Measurements from ENCODE around the gene ZKSCAN3.
A peak's percentile ranks its signal among the peaks of the same experiment; 100 is the strongest.
"Not testable (repeated sequence)": the region's sequence is repeated elsewhere in the genome, so short reads cannot be mapped to it uniquely, and the experiment has no call there.

ZKSCAN3 gene

DNA sequence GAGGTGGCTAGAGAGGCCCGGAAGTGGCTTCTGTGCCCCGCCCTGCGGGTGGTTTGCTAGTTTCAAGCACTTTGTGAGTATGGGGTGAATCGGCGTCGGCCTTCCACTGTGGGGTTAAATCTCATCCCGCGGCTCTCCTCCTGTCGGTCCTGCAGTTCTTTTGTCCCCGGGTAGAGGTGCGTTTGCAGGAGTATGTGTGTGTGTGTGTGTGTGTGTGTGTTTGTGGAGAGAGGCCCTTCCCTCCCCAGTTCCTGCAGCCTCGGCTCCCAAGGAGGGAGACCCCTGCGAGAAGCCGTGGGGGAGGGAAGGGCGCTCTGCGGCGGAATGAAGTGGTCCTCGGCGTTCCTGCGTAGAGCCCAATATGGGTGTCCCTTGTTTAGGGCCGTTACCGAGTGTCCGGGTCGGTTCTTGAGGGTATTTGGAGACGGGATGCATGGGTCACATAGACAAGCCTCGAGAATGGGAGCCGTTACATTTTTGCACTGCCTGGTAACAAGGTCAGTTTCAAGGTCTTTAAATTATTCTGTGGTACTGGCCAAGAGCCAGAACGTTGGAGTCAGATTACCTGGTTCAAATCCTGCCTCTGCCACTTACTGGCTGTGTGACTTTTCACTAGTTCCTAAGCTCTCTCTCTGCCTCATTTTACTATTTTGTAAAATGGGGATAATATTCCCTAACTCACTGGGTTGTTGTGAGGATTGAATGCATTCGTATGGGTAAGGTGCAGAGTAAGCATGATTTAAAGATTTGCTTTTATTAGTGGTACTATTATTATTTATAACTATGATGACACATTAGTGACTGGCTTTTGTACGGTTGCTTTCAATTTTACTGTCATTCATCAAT, at the start of gene ZKSCAN3:
TSS of gene ZKSCAN3 (plus strand) at position 56 of the 846 bp plus-strand sequence. CDS start 9,640 bp downstream, outside the sequence.
- peak within 1 kb of the TSS; percentile 99 for H3K9ac ChIP-seq (ENCODE audit: low read depth, low read length)
- H3K4me1 ChIP-seq (ENCODE audit: insufficient read depth, low read length): no peaks in the 10 kb centered on the region; the same call in 1 of the 2 replicates
- no peaks in the 10 kb centered on the region; the same call in 1 of the 2 replicates for H3K9me3 ChIP-seq (ENCODE audit: control insufficient read depth, insufficient read depth, low read length)
- H3K36me3 ChIP-seq (ENCODE audit: insufficient read depth, low read length): 0 out of 2 replicates have a peak, but pooled peaks cover 3% of the 10 kb centered on the region

DNA sequence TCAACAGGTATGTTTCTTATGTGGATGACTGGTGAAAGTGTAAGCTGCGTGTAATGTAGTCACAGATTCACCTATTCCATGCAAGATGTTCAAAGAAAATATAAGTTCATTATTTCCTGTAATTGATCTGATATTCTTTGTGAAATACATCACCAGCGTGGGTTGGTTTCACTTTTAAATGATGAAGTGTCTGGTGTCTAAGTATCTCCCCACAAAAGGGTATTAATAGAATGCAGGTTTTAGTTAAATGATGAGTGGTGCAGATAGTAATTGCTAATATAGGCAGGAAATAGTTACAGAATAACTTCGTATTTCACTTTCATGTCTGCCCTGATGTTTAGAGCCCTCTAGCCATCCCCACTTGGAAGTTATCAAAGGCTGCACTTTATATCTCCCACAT, 46.2 kb upstream of the ZKSCAN3 start:
- peaks cover 4% of the 10 kb centered on the region for H3K36me3 ChIP-seq (ENCODE audit: insufficient read depth, low read length)
- H3K4me1 ChIP-seq (ENCODE audit: insufficient read depth, low read length): no peaks in the 10 kb centered on the region
- no peaks in the 10 kb centered on the region for H3K9me3 ChIP-seq (ENCODE audit: control insufficient read depth, insufficient read depth, low read length)
- no peak overlapping the region for H3K9ac ChIP-seq (ENCODE audit: low read depth, low read length)

DNA sequence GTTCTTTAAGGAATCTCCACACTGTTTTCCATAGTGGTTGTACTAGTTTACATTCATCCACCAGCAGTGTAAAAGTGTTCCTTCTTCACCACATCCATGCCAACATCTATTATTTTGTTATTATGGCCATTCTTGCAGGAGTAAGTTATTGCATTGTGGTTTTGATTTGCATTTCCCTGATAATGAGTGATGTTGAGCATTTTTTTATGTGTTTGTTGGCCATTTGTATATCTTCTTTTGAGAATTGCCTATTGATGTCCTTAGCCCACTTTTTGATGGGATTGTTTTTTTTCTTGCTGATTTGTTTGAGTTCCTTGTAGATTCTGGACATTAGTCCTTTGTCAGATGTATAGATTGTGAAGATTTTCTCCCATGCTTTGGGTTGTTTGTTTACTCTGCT, 43.4 kb upstream of the ZKSCAN3 start:
- H3K36me3 ChIP-seq (ENCODE audit: insufficient read depth, low read length); H3K9ac ChIP-seq (ENCODE audit: low read depth, low read length); H3K9me3 ChIP-seq (ENCODE audit: control insufficient read depth, insufficient read depth, low read length): not testable (repeated sequence)
- peaks cover 16% of the 10 kb centered on the region; the same call in 1 of the 2 replicates for H3K4me1 ChIP-seq (ENCODE audit: insufficient read depth, low read length)

DNA sequence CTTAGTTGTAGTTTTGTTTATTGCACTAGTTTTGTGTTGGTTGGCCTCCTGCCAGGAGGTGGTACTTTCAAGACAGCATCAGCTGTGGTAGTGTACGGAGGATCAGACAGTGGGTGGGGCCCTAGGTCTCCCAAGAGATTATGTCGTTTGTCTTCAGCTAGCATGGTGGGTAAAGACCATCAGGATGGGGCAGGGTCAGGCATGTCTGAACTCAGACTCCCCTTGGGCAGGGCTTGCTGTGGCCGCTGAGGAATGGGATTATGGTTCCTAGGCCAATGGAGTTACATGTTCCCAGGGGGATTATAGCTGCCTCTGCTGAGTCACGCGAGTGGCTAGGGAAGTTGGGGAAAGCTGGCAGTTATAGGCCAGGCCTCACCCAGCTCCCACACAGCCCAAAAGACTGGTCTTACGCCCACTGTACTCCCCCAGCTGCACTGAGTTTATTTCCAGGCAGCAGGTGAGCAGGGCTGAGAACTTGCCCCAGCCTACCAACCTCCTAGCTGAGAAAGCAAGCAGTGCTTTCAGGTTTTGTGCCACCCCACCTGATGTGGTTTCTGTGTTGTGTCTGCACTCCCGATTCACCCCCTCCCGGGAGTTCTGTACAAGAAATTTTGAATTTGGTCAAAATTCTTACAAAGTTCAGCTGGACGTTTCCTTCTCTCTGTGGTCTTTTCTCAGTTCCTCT, 38.5 kb upstream of the ZKSCAN3 start:
- no peaks in the 10 kb centered on the region; the same call in none of the 2 replicates for H3K9me3 ChIP-seq (ENCODE audit: control insufficient read depth, insufficient read depth, low read length)
- H3K9ac ChIP-seq (ENCODE audit: low read depth, low read length): no peak overlapping the region
- no peaks in the 10 kb centered on the region for H3K36me3 ChIP-seq (ENCODE audit: insufficient read depth, low read length)
- peaks cover 16% of the 10 kb centered on the region; the same call in 1 of the 2 replicates for H3K4me1 ChIP-seq (ENCODE audit: insufficient read depth, low read length)

DNA sequence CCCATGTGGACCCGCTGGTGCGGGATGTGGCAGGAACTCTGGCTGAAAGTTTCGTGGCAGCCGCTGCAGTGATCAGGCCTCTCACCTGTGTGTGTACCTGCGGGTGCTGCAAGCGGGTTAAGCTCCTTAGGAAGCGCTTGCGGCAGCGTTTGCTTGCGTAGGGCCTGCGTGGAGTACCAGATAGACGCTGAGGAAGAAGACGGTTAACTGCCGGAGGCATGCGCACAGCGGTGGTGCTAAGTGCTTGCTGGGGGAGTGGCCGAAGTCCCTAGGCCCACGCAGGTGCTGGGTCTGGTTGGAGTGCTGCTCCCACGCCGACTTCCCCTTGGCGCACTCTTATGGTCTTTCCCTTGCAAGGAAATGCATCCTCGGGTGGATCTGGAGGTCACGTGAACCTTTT, 36.8 kb upstream of the ZKSCAN3 start:
- no peaks in the 10 kb centered on the region; the same call in none of the 2 replicates for H3K9me3 ChIP-seq (ENCODE audit: control insufficient read depth, insufficient read depth, low read length)
- H3K4me1 ChIP-seq (ENCODE audit: insufficient read depth, low read length): peaks cover 16% of the 10 kb centered on the region; the same call in 1 of the 2 replicates
- no peaks in the 10 kb centered on the region for H3K36me3 ChIP-seq (ENCODE audit: insufficient read depth, low read length)
- no peak overlapping the region for H3K9ac ChIP-seq (ENCODE audit: low read depth, low read length)

DNA sequence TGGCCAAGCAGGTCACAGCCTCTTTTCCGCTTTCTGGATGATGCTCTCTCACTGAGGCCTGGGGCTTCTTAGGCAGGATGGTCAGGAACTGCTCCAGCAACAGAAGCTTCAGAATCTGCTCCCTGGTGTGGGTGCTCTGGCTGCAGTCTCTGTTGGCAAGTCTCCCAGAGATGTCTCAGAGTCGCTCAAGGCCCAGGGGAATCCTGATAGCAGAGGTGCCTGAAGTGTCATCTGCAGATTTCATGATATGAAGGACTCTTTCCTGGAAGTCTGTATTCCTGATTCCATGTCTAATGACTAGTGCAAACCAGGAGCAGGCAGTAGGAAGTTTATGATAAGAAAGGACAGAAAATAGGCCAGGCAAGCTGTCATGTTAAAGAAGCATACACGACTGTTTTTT, 34.1 kb upstream of the ZKSCAN3 start:
- Histone ChIP-seq H3K4me1 (ENCODE audit: insufficient read depth, low read length) (peaks cover 5% of the 10 kb centered on the region; the same call in 1 of the 2 replicates), H3K9ac (ENCODE audit: low read depth, low read length) (no peak overlapping the region), H3K9me3 (ENCODE audit: control insufficient read depth, insufficient read depth, low read length) (no peaks in the 10 kb centered on the region; the same call in none of the 2 replicates), H3K36me3 (ENCODE audit: insufficient read depth, low read length) (no peaks in the 10 kb centered on the region)

DNA sequence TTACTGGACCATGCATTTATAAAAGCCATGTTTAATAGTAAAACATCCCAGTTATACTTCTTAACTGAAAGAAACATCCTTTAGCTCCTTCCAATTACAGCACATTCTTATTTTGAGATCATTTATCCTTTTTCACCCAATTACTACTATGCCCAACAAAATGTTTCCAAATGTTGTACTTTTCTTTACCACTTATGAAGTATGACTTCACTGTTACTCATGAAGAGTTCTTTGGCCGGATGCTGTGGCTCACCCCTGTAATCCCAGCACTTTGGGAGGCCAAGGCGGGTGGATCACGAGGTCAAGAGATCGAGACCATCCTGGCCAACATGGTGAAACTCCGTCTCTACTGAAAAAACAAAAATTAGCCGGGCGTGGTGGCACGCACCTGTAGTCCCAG, 31.9 kb upstream of the ZKSCAN3 start:
- H3K36me3 ChIP-seq (ENCODE audit: insufficient read depth, low read length); H3K9ac ChIP-seq (ENCODE audit: low read depth, low read length); H3K4me1 ChIP-seq (ENCODE audit: insufficient read depth, low read length); H3K9me3 ChIP-seq (ENCODE audit: control insufficient read depth, insufficient read depth, low read length): not testable (repeated sequence)

DNA sequence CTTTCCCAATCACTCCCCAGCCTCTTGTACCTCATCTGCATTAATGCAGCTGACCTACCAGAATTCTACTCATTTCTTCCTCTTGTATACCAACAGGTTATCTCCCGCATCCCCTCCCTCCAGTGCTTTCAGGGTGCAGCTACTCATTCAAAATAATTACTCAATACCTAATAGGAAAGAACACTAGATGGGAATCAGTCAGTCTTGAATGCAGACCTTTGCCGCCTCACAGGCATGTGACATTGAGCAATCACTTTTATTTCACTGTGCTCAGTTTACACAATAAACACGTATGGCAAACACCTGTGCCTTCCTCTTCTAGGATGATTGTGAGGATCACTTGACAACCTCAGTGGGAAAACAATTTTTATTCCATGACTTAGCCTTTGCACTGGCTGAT, 27.1 kb upstream of the ZKSCAN3 start:
- Histone ChIP-seq H3K36me3 (ENCODE audit: insufficient read depth, low read length) (peaks cover 8% of the 10 kb centered on the region; the same call in 1 of the 2 replicates), H3K4me1 (ENCODE audit: insufficient read depth, low read length) (no peaks in the 10 kb centered on the region), H3K9me3 (ENCODE audit: control insufficient read depth, insufficient read depth, low read length) (peaks cover 12% of the 10 kb centered on the region), H3K9ac (ENCODE audit: low read depth, low read length) (no peak overlapping the region)

DNA sequence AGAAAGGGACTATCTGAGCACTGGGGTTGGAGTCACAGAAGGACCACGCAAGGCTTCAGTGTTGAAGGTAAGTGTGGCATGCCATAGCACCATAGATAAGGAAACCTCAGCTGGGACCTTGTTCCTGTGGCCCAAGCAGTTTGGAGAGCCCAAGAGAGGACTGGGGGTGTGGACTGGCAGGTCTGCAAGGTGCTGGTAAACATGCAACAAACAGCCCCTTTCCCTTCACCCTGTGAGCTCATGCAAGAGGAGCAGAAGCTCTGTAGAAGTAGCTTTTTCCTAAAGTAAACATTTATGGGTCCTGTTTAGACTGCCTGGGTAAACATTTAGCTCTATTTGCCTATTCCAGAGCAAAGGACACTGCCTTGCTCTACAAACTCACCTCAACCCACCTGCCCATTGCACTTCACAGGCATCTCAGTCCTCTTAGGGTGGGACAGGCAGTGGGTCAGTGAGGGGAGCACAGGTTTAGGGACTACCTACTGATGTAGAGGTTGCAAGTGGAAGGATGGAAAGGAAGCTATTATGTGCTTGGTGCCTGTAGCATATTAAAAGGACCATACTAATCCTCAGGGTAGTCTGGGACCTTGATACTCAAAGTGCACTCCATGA, 25.8 kb upstream of the ZKSCAN3 start:
- Histone ChIP-seq H3K9me3 (ENCODE audit: control insufficient read depth, insufficient read depth, low read length) (peaks cover 12% of the 10 kb centered on the region), H3K9ac (ENCODE audit: low read depth, low read length) (no peak overlapping the region), H3K4me1 (ENCODE audit: insufficient read depth, low read length) (no peaks in the 10 kb centered on the region), H3K36me3 (ENCODE audit: insufficient read depth, low read length) (peaks cover 8% of the 10 kb centered on the region; the same call in 1 of the 2 replicates)

DNA sequence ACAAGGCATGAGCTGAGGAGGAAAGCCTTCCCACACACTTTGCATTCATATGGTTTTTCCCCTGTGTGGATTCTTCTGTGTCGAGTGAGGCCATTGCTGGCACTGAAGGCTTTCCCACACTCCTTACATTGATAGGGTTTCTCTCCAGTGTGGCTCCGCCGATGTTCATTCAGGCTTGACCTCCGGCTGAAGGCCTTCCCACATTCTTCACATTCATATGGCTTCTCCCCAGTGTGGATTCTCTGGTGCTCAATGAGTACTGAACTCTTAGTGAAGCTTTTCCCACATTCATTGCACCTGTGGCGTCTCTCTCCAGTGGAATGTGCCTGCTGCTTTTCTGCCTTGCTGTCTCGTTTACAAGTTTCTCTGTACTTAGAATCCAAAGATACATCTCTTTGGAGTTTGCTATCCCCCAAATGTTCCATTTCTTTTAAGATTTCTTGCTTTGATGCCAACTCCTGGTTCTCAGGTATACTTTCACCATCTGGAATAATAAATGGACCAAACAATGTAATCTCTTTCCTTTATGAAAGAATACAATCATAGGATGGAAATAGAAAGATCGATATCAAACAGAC, 23.3 kb upstream of the ZKSCAN3 start:
- Histone ChIP-seq H3K36me3 (ENCODE audit: insufficient read depth, low read length) (peaks cover 8% of the 10 kb centered on the region; the same call in 1 of the 2 replicates), H3K9me3 (ENCODE audit: control insufficient read depth, insufficient read depth, low read length) (peaks cover 12% of the 10 kb centered on the region), H3K4me1 (ENCODE audit: insufficient read depth, low read length) (no peaks in the 10 kb centered on the region), H3K9ac (ENCODE audit: low read depth, low read length) (no peak overlapping the region)

DNA sequence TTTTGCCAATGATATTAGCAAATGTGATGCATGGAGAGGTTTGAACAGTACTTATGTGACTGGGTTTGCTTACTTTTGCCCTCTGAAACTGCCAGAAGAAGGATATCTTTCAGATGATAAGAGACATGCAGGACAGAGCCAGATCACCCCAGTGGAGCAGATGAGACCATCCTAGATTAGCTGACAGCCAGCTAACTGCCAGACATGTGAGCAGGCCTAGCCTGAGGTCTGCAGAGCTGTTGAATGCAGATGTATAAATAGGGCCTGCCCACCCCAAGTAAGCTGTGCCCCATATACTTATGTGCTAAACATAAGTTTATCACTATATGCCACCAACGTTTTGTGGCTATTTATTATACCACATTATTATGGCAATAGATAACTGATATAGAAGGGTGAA, 19.7 kb upstream of the ZKSCAN3 start:
- Histone ChIP-seq H3K9me3 (ENCODE audit: control insufficient read depth, insufficient read depth, low read length) (peaks cover 9% of the 10 kb centered on the region), H3K36me3 (ENCODE audit: insufficient read depth, low read length) (peaks cover 8% of the 10 kb centered on the region; the same call in 1 of the 2 replicates), H3K9ac (ENCODE audit: low read depth, low read length) (no peak overlapping the region), H3K4me1 (ENCODE audit: insufficient read depth, low read length) (peaks cover 9% of the 10 kb centered on the region; the same call in 1 of the 2 replicates)

DNA sequence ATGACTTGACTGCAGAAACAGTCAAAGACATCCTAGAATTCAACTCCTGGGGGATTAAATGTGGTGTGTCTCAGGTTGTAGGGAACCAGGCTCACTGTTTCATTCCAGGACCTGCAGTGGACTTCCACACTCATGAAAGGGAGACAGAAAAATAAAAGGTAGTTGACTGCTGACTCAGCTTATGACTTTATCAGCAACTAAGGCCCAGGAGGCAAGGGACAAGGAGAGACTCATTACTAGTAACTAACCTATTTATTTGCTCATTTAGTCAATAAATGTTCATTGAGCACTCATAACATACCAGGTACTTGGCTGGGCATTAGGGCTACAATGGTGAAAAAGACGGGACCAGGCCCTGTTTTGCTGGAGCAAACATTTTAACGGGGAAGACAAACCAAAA, 16.7 kb upstream of the ZKSCAN3 start:
- Histone ChIP-seq H3K36me3 (ENCODE audit: insufficient read depth, low read length) (no peaks in the 10 kb centered on the region; the same call in 1 of the 2 replicates), H3K9ac (ENCODE audit: low read depth, low read length) (no peak overlapping the region), H3K4me1 (ENCODE audit: insufficient read depth, low read length) (peaks cover 9% of the 10 kb centered on the region; the same call in 1 of the 2 replicates), H3K9me3 (ENCODE audit: control insufficient read depth, insufficient read depth, low read length) (no peaks in the 10 kb centered on the region; the same call in 1 of the 2 replicates)

DNA sequence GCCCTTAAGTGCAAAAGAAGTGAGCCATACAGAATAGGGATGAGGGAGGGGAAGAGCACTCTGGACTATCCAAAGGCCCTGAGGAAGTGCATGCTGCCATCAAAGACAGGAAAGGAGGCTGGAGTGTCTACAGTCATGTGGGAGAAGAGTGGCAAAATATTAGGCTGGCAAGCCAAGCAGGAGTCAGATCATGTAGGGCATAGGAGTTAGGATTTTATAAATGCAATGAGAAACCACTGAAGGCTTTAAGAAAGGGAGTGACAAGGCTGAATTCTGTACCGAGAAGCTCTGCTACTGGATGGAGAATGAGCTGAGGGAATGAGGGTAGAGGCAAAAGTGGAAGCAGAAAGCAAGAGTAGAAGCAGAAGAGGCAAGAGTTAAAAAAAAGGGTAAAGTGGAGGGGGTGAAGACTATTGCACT, 16.1 kb upstream of the ZKSCAN3 start:
- Histone ChIP-seq H3K4me1 (ENCODE audit: insufficient read depth, low read length) (peaks cover 9% of the 10 kb centered on the region; the same call in 1 of the 2 replicates), H3K9ac (ENCODE audit: low read depth, low read length) (no peak overlapping the region), H3K9me3 (ENCODE audit: control insufficient read depth, insufficient read depth, low read length) (no peaks in the 10 kb centered on the region; the same call in 1 of the 2 replicates), H3K36me3 (ENCODE audit: insufficient read depth, low read length) (no peaks in the 10 kb centered on the region; the same call in 1 of the 2 replicates)

Measured in ES-I3 (cell line).